NCI-H226 (cell line): Measurements from ENCODE around the gene RBM33.
"Not testable (repeated sequence)": the region's sequence is repeated elsewhere in the genome, so short reads cannot be mapped to it uniquely, and the experiment has no call there.

Source experiments
- DNase-seq: peaks from one replicate; pipeline ENCODE4 v3.0.0-alpha.2; 2015

RBM33 gene

DNA sequence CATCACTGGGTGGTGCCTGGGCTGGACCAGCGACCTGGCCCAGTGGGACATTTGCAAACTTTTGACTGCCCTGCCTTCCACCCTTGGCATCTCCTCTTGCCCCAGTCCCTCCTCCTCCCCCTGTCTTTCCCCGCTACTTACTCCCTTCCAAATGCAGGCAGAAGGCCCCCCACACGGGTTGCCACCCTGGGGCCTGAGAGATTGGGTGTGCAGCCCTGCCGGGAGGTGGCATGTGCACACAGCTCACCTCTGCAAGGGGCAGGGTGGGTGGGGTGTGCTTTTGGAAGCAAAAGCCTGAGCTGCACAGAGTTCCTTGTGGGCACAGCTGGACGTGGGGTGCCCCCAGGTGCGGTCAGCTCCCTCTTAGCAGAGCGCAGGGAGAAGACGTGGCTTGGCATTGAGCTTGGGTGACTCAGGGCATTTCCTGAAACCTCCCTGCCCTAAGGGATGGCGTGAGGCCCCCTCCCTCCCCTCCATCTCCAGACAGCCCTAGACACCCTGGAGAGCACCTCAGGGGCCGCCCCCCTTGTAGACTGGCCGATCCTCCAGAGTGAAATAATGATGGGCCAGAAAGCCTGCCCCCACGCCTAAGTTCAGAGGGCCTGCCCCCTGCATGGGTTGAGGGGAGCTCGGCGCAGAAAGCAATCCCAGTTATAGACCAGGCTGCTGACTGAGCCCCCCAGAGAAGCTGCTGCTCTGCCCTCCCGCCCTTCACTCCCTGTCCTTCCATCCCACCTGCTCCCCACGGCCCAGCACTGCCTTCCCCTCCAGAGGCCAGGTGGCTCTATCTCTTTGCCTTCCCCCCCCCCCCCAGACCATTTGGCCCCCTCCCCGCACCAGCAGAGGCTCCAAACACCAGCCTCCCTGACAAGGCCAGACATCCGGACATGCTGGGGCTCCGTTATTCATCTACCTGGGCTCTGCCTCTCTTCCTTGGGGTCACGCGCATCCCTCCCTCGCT lies 170.1 kb downstream of the RBM33 start:
- peak; percentile 9 for DNase-seq

DNA sequence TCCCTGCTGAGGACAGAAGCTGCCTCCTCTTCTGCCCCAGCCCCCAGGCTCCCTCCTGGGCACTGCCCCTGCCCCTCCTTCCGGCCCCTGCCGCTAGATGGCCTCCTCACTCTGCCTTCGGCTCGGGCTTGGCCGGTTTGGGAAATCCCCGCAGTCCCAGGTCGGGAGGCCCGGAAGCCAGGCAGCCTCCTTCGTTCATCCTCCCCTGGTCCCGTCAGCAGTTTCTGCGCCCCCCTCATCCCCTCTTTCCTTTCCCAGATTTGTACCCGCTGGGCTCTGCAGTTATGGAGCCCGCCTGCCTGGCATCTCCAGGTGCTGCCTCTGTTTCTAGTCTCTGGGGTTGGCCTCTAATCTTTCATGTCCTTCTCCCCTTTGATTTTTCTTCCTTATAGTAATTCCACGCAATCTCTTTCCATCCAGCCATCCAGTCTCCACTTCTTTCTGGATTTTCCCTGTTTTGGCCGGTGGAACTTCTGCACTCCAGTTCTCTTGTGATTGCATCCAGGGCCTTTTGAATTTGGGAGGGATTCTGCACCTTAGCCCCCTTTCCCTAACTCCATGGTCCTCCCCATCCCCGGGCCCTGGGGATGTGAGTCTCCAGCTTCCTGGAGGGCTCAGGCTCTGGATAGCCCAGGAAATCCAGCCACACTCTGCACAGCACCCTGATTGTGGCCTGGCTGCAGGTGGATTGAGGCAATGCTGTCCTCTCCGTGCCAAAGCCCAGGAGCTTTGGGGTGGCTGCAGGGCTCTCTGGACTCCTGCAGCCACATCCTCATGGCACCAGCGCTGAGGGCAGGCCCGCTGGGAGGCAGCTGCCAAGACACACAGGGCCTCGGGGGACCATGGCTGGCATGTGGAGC lies 171.1 kb downstream of the RBM33 start:
- DNase-seq: peak; percentile 40

DNA sequence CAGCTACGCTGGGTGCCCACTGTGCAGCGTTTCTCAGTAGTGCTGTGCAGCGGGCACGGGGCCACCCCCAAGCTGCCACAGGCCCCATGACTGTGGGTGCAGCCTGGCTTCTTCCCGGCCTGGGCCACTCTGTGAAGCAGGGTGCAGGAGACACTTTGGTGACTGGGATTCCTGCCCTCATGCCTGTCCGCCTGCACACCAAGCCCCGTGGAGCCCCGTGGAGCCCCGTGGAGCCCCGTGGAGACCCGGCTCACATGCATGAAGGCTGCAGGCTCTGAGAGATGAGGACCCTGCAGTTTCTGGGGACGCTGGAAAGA lies 171.7 kb downstream of the RBM33 start:
- DNase-seq: no peak

DNA sequence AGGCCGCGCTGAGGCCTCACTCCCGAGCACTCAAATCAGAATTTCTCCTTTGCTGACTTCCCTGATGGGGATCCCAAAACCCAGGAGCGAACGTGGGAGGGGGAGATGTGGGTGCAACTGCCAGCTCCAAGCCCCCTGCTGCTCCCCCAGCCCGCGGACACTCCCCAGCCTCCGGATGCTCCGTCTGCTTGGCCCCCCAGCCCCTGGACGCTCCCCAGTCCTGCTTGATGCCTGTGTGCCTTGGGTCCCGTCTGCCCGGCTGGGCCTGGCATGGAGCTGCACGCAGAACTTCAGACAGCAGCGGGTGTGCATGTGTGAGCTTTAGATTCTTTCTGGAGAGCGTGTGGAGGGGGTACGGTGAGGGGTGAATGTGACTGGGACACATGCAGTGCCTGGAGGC lies 172.5 kb downstream of the RBM33 start:
- DNase-seq: no peak

DNA sequence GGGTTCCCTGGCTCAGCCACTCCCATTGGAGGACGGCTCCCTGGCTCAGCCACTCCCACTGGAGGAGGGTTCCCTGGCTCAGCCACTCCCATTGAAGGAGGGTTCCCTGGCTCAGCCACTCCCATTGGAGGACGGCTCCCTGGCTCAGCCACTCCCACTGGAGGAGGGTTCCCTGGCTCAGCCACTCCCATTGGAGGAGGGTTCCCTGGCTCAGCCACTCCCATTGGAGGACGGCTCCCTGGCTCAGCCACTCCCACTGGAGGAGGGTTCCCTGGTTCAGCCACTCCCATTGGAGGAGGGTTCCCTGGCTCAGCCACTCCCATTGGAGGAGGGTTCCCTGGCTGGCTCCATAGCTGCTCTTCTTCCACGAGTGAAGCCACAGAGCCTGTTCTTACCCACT lies 173.1 kb downstream of the RBM33 start:
- DNase-seq: not testable (repeated sequence)

DNA sequence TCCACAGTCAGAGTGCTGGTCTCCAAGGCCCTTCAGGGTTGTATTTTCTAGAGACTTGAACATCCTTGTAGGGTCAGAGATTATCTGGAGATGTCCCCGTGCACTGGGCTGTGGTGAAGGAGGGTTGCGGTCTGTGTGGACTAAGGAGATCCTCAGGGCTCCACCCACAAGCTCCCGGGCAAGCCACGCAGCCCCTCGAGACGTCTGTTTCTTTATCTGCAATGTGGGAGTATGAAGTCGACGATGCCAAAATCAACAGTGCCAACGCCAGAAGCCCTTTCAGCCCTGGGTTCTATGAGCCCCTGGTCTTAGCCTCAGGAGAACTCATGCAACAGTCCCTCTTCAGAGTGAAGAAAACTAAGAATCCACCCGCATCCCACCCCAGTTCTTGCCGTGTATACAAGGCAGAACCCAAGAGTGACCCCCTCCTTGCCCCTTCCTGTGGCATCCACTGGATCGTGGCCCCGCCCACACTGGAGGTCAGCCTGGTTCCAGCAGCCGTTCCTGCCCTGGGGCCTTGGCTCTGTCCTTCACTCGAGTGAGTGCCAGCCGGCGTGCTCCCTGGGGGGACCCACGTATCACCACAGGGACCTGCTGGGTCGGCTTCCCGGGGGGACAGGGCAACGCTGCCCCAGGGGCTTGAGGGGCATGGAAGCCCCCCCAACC lies 173.8 kb downstream of the RBM33 start:
- no peak for DNase-seq

DNA sequence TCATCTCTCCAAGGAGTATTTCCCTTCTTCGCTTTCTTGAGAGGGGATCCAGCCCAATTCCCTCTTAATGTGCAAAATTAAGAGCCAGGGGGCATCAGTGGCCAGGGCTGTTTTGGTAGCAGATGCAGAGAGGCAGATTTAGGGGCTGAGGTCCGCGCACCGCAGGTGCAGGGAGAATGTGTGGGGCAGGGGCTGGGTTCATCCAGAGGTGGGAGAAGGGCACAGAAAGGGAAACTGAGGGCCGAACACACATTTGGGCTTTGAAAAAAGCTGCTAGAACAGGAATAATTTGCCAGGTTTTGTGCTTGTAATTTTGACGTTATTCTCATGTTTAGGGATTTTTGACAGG lies 174.3 kb downstream of the RBM33 start:
- DNase-seq: no peak

DNA sequence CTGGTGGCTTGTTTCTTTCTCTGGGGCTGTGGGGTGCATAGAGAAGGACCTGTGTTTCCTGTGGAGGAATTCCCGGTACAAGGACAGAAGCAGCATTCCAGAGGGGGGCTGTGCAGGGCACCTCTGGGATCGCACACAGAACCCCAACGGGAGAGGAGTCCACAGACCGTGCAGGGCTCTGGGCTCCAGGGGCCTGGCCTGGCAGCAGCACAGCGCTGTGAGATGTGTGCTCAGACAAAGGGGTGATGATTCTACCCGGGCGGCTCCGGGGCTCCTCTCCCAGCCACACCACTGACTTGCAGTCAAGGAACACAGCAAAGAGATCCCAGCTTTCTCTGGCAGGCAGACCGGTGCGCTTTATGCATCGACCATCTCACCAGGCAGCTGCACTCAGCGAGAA lies 174.7 kb downstream of the RBM33 start:
- DNase-seq: no peak

DNA sequence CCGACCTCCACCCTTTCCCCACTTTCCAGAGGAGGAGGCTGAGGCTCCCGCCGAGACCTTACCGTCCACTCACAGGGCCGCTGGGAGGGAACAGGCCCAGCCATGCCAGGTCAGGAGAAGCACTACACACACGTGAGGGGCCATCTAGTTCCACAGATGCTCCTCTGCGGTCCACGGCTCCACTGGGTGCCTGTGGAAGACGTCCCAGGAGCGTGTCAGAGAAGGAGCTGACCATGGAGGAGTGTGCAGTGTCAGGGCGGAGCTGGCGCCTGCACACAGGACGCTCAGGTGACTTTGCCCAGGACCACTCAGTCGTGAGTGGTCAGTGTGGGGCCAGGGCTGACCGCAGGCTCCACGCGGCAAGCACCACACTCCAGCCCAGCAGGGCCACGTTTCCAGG lies 175.8 kb downstream of the RBM33 start:
- no peak for DNase-seq

DNA sequence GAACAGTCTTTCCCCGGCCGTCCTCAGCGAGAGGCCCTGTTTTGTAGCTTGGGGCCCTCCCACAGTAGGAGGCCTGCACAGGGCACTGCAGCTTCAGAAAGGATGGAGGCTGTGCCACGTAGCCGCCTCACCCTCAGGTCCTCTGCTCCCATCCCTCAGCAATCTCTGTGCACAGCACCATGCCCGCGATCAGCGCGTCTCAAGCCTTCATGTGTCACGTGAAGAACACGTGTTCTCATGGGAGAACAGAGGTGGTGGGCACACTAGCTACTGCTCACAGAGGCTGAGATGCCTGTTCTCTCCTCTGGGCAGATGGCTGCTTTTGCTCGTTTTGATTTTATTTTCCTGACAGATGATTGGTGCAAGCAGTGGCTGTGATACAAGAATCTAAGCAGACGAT lies 176.3 kb downstream of the RBM33 start:
- DNase-seq: no peak

DNA sequence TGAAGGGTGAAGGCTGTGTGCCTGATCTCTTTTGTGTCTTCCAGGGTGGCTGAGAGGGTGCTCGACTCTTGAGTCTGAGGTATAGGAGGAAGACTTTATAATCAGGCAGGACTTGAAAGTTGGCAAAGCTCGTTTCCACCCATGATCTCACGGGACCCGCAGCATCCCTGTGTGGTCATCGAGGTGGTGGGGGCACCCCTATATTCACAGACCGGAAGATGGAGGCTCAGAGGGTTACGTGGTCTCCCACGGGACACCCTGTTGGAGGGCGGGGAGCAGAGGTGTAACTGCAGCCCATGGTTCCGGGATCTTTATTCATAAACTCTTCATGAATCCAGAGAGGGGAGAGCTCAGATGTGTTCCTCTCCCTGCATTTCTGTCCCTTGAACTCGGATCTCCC lies 177.4 kb downstream of the RBM33 start:
- no peak for DNase-seq

DNA sequence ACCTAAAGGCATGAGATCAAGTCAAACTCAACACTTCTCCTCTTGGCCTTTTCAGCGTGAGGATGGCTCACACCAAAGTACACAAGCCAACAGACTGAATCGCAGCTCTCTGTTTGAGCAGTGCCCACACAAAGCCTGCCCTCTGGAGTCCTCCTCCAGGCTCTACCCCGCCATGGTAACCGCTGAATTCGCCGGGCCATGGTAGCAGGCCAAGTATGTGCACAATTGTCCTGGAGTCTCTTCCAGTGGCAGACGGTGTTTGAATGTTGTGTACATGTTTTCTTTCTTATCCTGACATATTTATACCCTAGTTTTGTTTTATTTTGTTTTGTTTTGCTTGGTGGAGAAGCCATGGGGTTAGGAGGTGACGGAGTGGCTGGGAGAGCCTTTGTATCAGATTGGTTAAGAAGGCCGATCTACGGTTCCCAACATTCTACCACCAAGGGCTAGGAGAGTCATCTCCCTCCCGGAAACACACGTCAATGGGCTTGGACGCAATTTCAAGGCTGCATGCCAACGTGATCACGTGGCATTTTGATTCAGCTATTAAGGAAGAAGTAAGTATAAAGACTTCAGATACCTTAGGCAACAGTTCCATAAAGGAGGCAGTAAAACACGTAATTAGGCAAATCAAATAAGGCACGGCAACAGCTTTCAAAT lies 179.9 kb downstream of the RBM33 start:
- no peak for DNase-seq

DNA sequence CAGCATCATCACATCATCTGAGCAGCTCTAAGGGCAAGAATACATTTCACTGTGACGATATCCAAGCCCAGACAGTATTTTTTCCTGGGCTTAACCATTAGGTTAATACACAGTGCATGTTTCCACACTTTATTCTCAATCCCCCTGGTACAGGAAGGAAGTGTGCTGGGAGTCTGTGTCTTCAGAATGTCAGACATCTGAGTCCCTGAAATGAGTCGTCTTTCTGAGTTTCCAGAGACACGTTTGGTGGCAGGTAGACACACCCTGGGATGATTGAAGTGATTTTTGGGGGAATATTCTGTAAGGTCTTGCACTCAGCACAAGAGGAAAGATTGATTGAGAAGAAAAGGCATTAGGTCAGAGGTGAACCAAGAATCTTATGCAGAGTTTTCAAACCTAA lies 180.9 kb downstream of the RBM33 start:
- DNase-seq: no peak

DNA sequence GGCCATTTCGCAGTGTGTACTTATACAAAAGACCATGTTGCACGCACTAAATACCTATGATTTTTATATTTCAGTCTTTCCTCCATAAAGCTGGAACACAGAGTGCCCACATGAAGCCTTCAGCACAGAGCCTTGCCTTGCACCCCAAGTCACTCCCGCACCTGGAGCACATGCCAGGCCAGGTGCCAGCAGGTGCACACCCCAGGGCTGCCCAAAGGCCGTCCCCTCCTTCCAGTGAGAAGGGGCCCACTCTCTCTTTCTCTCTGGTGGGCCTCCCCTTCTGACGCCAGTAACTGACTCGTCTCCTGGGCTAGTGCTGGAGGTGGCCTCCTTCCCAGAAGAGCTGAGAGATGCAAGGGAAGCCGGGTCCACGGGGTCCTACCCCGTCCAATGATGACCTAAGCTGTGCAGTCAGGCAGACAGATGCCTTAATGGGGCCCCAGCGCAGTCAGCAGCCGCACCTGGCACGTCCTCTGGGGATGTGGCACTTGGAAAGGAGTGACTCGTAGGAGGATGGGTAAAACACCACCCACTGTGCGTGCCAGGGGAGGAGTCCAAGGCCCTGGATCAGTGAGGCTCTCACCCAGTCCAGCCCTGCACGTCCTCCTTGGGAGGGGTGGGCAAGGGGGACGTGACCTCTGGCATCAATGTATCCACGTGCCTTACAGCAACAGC lies 185.5 kb downstream of the RBM33 start:
- DNase-seq: no peak
